ENCODE data around the gene DNAJB1.
A peak's percentile ranks its signal among the peaks of the same experiment; 100 is the strongest.

Gene DNAJB1

DNA sequence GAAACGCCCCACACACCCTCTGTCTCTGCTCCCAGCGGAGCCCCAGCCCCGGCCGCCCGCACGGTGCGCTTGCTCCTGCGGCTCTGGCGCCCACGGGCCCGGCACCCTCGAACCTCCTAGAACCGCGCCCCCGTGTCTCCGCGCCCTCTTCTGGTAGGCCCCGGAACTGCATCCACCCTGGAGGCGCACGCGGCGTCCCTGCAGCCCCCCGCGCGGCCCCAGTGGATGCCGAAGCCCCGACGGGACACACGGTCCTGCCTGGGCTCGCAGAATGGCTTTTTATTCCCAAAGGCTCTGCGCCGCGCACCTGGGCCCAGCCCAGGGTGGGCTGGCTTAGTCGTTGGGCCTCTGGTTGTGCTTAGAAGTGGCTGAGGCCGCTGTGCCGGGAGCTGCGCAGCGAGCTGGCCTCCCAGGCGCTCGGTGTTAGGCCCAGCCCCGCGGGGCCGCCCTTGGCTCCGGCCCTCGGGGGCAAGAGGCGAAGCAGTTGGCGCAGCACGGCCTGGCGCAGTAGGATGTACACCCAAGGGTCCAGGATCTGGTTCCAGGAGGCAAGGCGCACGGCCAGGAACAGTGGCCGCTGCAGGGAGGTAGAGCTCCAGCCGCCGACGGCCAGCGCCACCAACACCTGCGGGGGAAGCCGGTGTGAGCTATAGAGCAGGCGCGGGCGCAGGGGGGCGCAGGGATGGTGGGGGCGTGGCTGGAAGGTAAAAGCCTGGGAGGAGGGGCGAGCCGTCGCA is 45.8 kb downstream of the DNAJB1 start:
- peak; percentile 65 to 84 for DNase-seq

GRCh38 chr19:14471436-14472187 is 46.6 kb downstream of the DNAJB1 start:
- DNase-seq = no peak

- DNase-seq = no peak
These were observed 47.9 kb downstream of the DNAJB1 start for GRCh38 chr19:14470031-14470876.

DNA sequence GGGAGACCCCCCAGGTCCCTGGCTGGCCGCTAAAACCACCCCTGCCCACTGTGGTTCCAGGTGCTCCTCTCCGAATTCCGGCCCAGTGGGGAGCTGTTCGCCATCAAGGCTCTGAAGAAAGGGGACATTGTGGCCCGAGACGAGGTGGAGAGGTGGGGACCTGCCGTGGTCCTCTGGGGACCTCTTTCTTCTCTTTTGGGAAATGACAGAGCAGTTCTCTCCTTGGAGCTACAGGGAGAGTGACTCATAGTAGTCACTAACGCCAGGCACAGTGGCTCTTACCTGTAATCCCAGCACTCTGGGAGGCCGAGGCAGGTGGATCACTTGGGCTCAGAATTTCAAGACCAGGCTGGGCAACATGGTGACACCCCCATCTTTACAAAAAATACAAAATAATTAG is 50.4 kb downstream of the DNAJB1 start:
- DNase-seq = no peak

DNA sequence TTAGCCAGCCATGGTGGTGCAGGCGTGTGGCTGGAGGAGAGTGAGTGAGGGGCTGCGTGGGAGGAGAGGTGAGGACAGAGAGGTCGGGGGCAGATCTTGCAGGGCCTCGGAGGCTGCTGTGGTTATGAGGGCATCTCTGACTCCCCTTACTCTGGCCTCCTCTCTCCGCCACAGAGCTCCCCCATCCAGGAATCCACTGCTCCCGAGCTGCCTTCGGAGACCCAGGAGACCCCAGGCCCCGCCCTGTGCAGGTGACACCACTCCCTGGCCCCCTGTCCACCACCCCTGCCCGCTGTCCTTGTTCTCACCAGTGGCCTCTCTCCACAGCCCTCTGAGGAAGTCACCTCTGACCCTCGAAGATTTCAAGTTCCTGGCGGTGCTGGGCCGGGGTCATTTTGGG is 50.8 kb downstream of the DNAJB1 start:
- no peak for DNase-seq
